Esophagus squamous epithelium (tissue), 4 donors: Measurements from ENCODE around the gene GJD3.

Source experiments
- POLR2A ChIP-seq, 4 donors: fragments of 450-650 bp; IDR thresholded peaks; one replicate each; pipeline ENCODE4 v1.6.1; 2017; ENCODE audit warnings: antibody characterized with exemption in 4 of 4, mild to moderate bottlenecking in 4 of 4, moderate library complexity in 3 of 4
- TF ChIP-seq, protein P1 (sequence below), 6 experiments: fragments of 450-650 bp in 4 of 6; fragments of 200-600 bp in 2 of 6; sonication (generic) in 2 of 6; IDR thresholded peaks; one replicate each; pipeline ENCODE4 v1.5.1; 2016 to 2019; ENCODE audit warnings: antibody characterized with exemption in 6 of 6, mild to moderate bottlenecking in 4 of 6, moderate library complexity in 4 of 6

- TF ChIP-seq, protein P1, sequence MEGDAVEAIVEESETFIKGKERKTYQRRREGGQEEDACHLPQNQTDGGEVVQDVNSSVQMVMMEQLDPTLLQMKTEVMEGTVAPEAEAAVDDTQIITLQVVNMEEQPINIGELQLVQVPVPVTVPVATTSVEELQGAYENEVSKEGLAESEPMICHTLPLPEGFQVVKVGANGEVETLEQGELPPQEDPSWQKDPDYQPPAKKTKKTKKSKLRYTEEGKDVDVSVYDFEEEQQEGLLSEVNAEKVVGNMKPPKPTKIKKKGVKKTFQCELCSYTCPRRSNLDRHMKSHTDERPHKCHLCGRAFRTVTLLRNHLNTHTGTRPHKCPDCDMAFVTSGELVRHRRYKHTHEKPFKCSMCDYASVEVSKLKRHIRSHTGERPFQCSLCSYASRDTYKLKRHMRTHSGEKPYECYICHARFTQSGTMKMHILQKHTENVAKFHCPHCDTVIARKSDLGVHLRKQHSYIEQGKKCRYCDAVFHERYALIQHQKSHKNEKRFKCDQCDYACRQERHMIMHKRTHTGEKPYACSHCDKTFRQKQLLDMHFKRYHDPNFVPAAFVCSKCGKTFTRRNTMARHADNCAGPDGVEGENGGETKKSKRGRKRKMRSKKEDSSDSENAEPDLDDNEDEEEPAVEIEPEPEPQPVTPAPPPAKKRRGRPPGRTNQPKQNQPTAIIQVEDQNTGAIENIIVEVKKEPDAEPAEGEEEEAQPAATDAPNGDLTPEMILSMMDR (IDR thresholded peaks at IDR 0.05), result no peak
- TF ChIP-seq POLR2A (IDR thresholded peaks at IDR 0.05), result no peak
These were observed 50.6 kb downstream of the GJD3 start for GRCh38 chr17:40313668-40314583.
